CD4-positive, alpha-beta T cell treated with Interleukin-4 for 4 hours (primary cell): ENCODE measurements around the gene VGF.

Experiments used
- DNase-seq: peaks from one replicate; pipeline ENCODE4 v3.0.0-alpha.2; 2020

The VGF gene

DNA sequence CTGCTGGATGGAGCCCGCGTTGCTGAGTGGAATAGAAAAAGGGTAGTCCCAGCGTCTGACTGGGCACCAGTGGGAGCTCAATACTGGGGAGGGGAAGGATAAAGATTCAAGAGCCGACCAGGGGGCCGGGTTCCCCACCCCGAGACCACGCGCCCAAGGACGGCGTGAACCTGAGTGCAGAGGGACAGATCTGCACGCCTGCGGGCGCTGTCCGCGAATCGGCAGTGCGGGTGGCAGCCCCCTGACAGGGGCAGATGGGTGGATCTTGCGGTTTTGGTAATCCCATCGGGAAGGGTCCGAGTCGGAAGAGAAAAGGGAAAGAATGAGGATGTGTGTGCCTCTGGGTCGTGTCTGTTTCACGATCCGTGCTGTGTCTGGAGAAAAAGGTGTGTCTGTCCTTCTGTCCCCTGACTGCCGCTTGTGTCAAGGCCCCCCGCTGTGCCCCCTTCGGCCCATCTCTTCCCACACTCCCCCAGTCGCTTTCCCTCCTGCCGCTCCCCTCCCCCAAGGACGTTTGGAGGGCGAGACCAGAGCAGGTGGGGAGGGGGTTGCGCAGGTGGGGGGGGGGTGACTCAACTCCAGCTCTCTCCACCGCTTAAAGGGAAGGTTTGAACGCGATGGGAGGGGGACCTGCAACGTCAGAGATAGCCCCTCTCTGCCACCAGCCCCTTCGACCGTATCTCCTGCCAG lies 734 bp upstream of the VGF start:
- DNase-seq, result no peak

DNA sequence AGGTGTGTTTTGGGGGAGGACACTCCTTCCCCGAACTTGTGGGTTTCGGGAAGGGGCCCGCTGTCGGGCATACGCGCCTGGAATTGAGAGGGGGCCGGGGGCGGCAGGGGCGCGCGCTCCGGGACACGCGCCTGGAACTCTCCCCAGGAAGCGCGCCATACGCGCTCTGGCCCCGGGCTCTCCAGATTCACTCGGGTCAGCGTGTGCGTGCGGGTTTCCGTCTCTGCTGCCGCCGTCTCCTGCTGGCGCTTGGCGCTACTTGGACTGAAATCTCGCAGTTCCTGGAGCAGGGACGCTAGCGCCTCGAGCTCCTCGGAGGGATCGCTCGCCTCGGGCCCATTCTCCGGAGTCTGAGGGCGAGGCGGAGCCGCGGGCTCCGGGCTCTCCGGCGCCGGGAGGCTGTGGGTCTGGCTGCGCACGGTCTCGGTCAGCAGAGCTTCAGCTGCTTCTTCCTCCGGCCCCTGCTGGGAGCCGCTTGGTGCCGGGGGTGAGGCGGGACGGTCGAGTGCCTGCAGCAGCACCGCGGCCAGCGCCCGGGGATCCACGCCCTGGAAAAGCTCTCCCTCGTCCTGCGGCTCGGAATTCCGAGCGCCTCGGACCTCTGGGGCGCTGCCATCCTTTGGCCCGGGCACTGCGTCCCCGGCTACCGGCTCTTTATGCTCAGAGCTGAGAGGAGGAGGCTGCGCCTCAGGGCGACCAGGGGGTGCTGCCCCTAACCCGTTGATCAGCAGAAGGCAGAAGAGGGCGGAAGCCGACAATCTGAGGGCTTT lies 1.1 kb downstream of the VGF start:
- no peak for DNase-seq

DNA sequence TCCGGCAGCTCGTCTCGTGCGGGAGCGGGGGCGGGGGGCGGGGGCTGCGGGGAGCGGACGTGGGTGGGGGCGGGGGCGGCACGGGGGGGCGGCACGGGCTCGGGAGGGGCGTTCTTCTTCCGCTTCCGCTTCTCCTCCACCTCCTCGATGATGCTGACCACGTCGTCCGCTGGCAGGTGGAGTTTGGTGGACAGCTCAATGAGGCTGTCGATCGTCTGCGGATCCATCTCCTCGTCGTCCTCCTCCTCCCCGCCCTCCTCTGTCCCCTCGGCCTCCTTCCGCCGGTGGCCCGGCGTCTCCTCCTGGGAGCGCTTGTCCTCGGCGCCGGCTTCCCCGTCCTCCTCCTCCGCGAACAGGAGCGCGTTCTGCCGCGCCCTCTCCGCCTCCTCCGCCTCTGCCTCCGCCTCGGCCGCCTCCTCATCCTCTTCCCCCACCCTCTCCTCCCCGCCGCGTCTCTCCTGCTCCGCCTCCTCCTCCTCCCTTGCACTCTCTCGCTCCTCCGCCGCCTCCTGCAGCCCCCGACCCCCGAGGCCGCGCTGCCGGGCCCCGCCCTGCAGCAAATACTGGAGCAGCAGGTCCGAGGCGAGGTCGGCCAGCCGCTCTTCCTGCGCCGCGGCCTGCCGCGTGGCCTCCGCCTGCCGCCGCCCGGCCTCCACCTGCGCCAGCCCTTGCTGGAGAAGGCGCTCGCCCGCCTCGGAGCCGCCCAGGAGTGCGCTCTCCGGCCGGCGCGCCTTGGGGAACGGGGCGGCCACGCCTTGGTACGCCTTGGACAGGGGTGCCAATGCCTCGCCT lies 1.9 kb downstream of the VGF start:
- no peak for DNase-seq

DNA sequence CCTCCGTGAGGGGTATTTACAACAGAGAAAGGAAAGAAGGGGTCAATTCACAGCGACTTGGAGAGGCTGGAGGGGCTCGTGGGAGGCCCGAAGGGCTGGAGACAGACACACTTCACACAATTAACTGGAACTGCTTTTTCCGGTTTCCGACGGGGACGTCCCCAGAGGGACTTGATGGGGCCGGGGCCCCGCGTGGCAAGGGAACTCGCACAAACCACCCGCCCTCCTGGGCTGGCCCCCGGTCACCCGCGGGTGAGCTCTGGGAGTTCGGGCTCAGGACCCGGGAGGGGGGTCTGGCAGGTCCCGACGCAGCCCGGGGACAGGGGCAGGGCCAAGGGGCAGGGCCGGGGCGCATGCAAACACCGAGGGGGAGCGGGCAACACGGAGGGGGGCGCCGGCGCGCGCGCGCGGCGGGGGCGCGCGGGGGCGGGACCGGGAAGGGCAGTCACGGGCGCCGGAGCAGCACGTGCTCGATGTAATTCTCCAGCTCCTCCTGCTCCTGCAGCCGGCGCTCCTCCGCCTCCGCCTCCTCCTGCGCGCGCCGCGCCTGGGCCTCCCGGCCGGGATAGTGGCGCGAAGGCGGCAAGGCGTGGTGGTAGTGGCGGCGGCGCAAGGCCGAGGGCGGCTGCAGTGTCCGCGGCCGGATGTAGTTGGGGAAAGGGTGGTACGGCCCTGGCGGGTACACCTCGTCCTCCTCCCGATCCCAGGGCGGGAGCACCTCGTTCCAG lies 2.7 kb downstream of the VGF start:
- DNase-seq, result no peak

DNA sequence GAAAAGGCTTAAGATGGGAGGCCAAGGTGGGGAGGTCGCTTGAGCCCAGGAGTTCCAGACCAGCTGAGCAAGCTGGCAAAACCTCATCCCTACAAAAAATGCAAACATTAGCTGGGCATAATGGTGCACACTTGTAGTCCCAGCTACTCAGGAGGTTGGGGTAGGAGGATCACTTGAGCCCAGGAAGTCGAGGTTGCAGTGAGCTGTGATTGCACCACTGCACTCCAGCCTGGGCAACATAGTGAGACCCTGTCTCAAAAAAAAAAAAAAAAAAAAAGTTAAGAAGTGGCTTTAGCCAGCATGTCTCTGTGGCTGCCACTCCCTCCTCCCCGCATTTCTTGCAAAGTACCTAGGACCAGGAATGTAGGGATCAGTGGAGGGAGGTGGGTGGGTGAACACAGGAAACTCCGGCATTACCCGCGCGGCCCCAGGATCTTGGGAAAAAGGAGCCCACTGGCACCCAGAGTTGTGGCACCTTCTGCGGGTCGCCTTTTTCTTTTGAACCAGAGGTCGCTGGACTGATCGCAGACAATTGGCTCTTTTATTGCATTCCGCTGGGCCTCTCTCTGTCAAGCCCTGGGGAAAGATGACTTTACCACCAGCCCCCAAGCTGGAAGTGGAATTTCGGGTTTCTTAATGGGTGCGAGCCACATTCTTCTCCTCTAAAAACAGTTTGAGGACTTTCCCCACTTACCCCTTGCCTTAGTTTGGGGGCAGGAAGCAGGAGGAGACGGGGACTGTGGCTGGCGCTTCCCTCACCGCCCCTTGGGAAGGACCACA lies 3.5 kb downstream of the VGF start:
- DNase-seq, result no peak

DNA sequence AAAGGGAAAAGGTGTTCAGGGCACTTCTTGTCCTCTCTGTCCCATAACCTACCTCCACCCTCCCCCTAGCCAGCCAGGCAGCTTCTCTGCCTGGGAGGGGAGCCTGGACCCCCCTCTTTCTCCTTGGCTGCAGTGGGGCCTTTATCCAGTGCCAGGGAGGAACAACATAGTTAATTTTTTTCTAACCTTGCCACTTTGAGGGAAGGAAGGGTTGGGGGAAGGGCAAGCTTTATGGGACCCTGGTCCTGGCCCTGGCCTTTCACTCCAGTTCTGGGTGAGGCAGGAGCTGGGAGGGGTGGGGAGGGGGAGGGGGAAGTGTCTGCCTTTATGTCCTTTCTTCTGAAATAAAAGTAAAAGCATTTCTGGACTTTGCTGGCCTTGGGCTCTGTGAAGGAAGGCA lies 4.5 kb downstream of the VGF start:
- no peak for DNase-seq

DNA sequence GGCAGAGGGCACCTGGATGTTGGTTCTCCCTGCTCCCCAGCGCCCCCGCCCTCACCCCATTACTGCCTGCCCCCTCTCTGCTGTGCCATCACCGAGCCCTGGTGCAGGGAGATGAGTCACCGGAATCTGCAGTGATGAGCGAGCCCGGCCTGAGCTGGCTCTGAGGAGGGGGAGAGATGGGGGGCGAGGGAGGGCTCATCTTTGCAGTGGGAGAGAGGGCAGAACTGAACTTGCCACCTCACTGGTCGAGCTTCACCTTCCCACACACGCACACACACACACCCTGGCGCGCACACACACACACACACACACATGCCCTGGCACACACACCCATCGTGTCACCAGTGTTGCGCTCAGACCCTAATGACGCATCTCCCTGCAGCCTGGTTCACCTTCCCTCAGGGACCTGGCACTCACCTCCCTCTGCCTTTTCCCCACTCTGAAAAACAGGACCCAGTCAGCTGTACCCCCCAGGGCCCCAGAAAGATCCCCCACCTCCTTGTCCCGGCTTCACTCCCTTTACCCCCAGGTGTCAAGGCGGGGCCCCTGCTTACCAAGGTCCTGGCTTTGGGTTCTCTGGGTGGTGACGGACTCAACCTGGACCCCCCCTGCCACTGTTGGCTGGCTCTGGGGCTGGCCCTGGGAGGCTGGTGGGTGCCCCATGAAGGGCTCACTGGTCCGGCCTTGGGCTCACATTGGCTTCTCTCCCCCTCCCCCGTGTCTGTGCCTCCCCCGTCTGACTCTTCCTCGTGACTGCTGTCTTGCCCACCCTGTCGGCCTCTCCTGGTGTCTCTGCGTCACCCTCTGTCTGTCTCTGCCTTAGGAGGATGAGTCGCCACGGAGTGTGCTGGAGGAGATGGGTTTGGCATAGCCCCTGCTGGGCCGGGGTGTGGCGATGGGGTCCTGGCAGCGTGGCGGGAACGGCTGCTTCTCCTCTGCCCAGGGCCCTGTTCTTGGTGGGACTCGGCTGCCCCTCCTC lies 5.4 kb downstream of the VGF start:
- DNase-seq, result no peak

DNA sequence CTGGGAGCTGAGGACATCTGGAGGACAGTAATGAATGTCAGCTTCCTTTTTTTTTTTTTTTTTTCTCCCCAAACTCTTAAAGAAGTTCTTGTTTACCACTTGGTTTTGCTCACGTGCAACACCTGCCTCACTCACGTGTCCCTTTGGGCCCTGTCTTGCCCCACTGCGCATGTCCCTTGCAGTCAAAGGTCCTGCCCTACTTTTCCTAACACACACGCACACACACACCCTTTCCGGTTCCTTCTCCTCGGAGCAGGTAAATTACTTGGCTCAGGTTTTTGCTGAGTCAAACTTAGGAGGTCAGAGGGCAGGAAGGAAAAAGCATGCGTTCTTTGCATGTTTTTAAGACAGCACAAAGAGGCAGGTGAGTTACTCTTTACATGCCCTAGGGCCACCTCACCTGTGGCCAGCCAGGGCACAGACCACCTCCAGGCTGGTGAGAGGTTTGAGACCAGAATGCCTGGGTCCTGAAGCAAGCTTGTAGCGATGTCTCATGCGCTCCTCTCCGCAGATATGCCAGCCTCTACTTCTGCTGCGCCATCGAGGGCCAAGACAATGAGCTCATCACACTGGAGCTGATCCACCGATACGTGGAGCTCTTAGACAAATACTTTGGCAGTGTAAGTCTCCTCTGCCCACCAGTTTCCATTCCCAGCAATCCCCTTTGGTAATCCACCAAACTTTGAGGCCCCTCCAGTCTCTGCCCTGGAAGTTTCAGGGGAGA lies 8.3 kb downstream of the VGF start:
- no peak for DNase-seq

DNA sequence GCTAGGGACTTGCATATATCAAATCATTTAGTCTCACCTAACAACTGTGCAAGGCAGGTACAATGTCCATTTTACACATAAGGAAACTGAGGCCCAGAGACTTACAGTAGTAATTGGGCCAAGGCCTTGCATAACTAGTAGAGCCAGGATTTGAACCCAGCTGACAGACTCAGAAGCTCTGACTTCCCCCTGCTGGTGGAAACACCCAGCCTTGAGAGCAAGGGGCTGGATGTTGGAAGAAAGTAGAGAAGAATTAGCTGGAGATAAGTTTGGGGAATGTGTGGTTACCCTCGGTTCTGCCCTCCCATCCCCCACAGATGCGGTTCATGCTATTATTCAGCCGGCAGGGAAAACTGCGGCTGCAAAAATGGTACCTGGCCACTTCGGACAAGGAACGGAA lies 9.1 kb downstream of the VGF start:
- no peak for DNase-seq

DNA sequence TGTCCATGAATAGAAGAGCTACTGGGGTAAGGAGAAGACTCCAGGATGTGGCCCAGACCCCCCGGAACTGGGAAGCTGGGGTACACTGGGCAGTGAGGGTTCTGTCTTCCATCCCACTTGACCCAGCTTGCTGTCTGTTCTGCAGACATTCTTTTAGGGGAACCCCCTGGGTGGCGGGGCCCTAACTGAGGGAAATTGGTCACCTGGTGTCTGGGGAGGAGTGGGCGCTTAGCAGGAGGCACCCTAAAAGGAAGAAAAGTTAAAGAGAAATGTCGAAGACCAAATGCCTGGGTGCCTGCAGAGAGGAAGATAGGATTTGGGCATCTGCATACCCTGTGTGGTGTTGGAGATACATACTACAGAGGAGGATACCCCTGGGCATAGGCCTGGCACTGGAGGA lies 10.1 kb downstream of the VGF start:
- no peak for DNase-seq

DNA sequence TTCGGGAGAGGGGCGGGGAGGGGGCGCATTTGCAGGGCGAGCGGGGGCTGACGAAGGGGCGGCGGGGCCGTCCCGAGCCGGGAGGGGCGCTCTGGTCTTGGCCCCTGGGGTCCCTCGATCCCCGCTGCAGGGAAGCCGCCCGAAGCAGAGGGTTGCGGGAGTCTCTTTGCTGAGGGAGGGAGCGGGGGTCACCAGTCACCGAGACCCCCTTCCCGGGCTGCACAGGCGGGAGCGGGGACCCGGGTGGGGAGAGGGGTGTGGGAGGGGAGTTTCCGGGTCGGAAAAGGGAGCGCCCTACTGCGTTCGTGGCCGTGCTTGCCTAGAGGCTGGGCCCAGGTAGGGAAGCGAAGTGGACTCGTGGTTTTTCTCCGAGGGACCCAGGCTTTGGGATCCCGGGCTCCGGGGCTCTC lies 10.7 kb downstream of the VGF start:
- no peak for DNase-seq

DNA sequence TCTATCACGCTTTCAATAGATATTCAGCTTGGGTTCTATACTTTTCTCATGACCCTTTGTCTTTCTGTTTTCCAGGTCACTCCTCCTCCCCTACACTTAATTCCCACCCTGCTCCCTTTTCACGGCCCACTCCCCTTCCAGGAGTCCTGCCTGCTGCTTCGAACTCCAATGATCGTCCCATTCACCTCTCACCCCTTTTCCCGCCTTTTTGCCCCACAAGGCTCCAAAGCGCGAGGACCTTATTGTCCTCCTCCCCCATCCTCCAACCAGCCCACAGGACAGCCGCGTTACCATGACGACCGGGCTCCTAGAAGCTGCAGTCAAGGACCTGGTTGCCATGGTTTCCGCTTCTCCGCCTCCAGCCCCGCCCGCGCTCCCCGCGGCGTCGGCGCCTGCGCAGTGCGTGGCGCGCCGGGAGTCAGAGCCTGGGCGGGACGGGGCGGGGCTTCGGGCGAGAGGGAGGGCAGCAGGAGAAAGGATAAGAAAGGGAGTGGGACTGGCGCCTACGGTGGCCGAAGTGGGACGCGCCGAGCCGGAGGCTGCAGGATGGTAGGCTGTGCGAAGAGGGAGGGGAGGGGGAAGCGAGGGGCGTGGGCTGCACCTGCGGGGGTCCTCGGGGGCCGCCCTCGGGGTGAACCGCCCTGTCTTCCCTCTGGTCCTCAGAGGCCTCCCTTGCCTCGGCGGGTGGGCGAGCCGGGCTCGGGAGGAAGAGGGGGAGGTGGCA lies 11.2 kb downstream of the VGF start, which contains the start of gene AP1S1:
TSS of gene AP1S1 (plus strand) at position 508 of the 724 bp plus-strand sequence. CDS start at position 547, 39 bp downstream.
- DNase-seq, result peak; percentile 96

DNA sequence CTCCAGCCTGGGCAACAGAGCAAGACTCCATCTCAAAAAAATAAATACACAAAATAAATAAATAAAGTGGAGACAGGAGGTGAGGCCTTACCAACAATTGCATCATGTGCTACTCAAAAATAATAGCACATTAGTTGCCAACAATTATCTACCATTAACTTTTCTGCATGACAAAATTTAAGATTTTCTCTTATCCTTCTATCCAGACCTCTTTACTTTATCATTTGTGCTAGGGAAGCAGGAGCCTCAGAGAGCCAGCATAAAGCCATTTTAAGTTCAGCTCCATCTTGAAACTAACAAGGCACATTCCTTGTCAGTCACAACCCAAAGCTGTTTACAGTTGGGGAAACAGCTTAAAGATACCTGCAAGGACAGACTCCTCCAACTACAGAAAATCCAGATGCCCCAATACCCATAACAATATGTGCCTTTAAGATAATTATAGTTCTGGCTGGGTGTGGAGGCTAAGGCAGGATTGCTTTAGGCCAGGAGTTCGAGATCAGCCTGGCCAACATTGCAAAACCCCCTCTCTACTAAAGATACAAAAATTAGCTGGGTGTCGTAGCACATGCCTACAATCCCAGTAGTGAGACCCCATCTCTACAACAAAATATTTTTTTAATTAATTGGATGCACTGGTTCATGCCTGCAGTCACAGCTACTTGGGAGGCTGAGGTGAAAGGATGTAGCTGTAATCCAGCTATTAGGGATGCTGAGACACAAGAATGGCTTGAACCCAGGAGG lies 13.3 kb downstream of the VGF start:
- DNase-seq, result no peak

DNA sequence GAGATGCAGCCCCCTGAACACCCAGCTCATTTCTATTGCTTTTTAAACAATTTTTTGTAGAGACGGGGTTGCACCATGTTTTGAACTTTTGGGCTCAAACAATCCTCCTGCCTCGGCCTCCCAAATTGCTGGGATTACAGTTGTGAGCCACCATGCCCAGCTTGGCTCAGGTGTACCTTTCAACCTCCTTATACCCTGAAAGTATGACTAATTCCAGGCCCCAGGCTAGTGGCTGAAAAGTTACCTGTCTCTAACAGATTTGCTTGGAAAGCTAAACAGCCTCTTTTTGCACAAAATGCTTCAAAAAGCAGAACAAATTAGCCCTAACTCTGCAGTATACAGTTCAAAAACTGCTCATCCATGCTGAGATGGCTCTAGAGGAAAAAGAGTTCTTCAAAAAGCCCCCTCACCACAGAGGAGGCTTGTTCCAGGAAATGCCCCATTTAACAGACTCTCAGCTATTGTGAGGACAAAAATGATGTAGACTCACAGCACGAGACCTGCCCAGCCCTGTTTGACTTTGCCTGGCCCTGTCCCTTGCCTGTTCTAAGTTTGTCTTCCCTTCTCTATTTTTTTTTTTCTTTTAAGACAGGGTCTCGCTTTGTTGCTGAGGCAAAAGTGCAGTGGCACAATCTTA lies 24.5 kb downstream of the VGF start:
- DNase-seq, result no peak

DNA sequence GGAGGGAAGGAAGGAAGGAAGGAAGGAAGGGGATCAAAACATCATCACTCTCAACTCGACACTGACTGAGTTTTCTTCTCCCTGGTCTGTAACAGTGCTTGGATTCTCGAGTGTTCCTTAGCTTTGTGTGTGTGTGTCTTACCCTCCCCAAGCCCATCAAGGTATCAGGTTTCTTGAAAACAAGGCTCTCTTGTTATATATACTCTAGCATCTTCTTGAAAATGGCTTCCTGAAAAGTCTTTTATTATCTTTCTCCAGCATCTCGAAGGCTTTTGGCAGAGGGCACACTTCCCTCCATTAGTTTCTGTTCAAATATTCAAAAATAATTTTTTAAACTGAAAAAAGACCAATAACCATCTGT lies 25.1 kb downstream of the VGF start:
- DNase-seq, result no peak

DNA sequence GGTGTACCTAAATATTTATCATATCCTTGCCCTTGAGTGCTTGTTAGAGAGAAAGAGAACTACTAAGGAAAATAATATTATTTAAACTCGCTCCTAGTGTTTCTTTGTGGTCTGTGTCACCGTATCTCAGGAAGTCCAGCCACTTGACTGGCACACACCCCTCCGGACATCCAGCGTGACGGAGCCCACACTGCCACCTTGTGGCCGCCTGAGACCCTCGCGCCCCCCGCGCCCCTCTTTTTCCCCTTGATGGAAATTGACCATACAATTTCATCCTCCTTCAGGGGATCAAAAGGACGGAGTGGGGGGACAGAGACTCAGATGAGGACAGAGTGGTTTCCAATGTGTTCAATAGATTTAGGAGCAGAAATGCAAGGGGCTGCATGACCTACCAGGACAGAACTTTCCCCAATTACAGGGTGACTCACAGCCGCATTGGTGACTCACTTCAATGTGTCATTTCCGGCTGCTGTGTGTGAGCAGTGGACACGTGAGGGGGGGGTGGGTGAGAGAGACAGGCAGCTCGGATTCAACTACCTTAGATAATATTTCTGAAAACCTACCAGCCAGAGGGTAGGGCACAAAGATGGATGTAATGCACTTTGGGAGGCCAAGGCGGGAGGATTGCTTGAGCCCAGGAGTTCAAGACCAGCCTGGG lies 27.0 kb downstream of the VGF start:
- peak; percentile 91 for DNase-seq

DNA sequence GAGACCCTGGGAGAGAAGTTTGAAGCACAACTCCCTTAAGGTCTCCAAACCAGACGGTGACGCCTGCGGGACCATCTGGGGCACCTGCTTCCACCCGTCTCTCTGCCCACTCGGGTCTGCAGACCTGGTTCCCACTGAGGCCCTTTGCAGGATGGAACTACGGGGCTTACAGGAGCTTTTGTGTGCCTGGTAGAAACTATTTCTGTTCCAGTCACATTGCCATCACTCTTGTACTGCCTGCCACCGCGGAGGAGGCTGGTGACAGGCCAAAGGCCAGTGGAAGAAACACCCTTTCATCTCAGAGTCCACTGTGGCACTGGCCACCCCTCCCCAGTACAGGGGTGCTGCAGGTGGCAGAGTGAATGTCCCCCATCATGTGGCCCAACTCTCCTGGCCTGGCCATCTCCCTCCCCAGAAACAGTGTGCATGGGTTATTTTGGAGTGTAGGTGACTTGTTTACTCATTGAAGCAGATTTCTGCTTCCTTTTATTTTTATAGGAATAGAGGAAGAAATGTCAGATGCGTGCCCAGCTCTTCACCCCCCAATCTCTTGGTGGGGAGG lies 27.6 kb downstream of the VGF start:
- no peak for DNase-seq
